HepG2 (cell line): ENCODE measurements around the gene ARHGDIG. TPM values are rescaled to one million over a fixed set of nuclear protein-coding genes. Genes with fewer than 3 reads are reported as not detected.

Experiments used
- ATAC-seq: fragments of 200-7000 bp; cut with Tn5 transposase; 3 replicates; pipeline ENCODE4 v1.9.1; 2020; ENCODE audit warnings: mild to moderate bottlenecking, moderate library complexity
- BruUV-seq: library from RNA; stranded (reverse); fragments of 400-500 nt; replicated peaks from 2 replicates; lab custom pipeline; 2021; lab: Mats Ljungman, UMichigan
- CTCF ChIA-PET: fragments of 300-600 bp; formaldehyde crosslinking; extraction: SDS; loops from one replicate; lab custom pipeline; 2021; ENCODE audit warnings: low total read pairs, inconsistent platforms, low intra/inter-chr PET ratio; lab: Yijun Ruan, JAX
- POLR2A ChIA-PET: fragments of 350-600 bp; sonication (Branson Sonifier 250); formaldehyde crosslinking; loops from one replicate; lab custom pipeline; 2020; ENCODE audit warnings: antibody characterized with exemption, inconsistent platforms; lab: Yijun Ruan, JAX
- DNase-seq: peaks from one replicate; pipeline ENCODE4 v3.0.0-alpha.2; 2015; ENCODE audit warnings: low spot score
- FAIRE-seq: peaks from 3 replicates; lab custom pipeline; 2011; peaks lifted over from hg19 to GRCh38; lab: Jason Lieb, UNC
- H2AFZ ChIP-seq: one replicate; pipeline ENCODE4 v1.6.1; 2011; ENCODE audit warnings: low read length, inconsistent platforms
- H3K27ac ChIP-seq: fragments of 300-600 bp; 3 replicates; pipeline ENCODE4 v1.8.0; 2011; ENCODE audit warnings: mixed run types, mild to moderate bottlenecking, mixed read lengths, low read length, inconsistent platforms; ENCODE audit not compliant: insufficient read depth; ENCODE audit errors: extremely low read length
- H3K27me3 ChIP-seq, 2 experiments: fragments of 200-600 bp in 1 of 2; 2 replicates in 1 of 2; 3 replicates in 1 of 2; pipeline versions ENCODE4 v1.6.0 to v1.8.0; 2011; ENCODE audit warnings: low read length in 2 of 2, mild to moderate bottlenecking in 2 of 2, moderate library complexity in 2 of 2, inconsistent platforms in 1 of 2; ENCODE audit not compliant: insufficient read depth in 2 of 2, control insufficient read depth in 1 of 2
- H3K36me3 ChIP-seq, 2 experiments: fragments of 200-600 bp in 1 of 2; replicated peaks in 1 of 2; 2 replicates in 1 of 2; 3 replicates in 1 of 2; pipeline versions ENCODE4 v1.5.1 to v1.8.0; 2011; ENCODE audit warnings: low read length in 2 of 2, inconsistent platforms in 1 of 2; ENCODE audit not compliant: insufficient read depth in 2 of 2, control insufficient read depth in 1 of 2
- H3K4me1 ChIP-seq: 2 replicates; pipeline ENCODE4 v1.5.1; 2012; ENCODE audit warnings: low read length, inconsistent platforms; ENCODE audit not compliant: insufficient read depth
- H3K4me2 ChIP-seq: 2 replicates; pipeline ENCODE4 v1.6.0; 2011; ENCODE audit warnings: low read depth, low read length, inconsistent platforms
- H3K4me3 ChIP-seq, 3 experiments: fragments of 200-600 bp in 1 of 3; sonication (generic), shearing (Covaris generic) in 1 of 3; replicated peaks in 1 of 3; 2 replicates each; pipeline ENCODE4 v1.5.1; 2011 to 2016; ENCODE audit warnings: low read length in 3 of 3, inconsistent platforms in 2 of 3, low read depth in 2 of 3, mild to moderate bottlenecking in 2 of 3, control low read depth in 1 of 3, mixed read lengths in 1 of 3; ENCODE audit not compliant: insufficient read depth in 1 of 3
- H3K79me2 ChIP-seq: one replicate; pipeline ENCODE4 v1.6.1; 2011; ENCODE audit warnings: low read length, inconsistent platforms; ENCODE audit not compliant: insufficient read depth
- H3K9ac ChIP-seq: 2 replicates; pipeline ENCODE4 v1.6.0; 2011; ENCODE audit warnings: mild to moderate bottlenecking, low read depth, low read length, inconsistent platforms; ENCODE audit not compliant: insufficient read depth
- H3K9me3 ChIP-seq: 2 replicates; pipeline ENCODE4 v1.5.1; 2012; ENCODE audit warnings: mild to moderate bottlenecking, low read length
- H4K20me1 ChIP-seq: 2 replicates; pipeline ENCODE4 v1.6.0; 2011; ENCODE audit warnings: inconsistent platforms, mild to moderate bottlenecking, low read length, moderate library complexity; ENCODE audit not compliant: insufficient read depth
- ADNP ChIP-seq: sonication (generic); formaldehyde crosslinking; IDR thresholded peaks from 2 replicates; pipeline ENCODE4 v1.4.0; 2020; ENCODE audit warnings: missing genetic modification reagents
- CREB1 ChIP-seq, 2 experiments: fragments of 450-650 bp in 1 of 2; IDR thresholded peaks; 2 replicates each; pipeline ENCODE4 v1.6.1; 2016 to 2017; ENCODE audit warnings: control low read depth in 1 of 2, mild to moderate bottlenecking in 1 of 2, missing compliant biosample characterization in 1 of 2, missing genetic modification characterization in 1 of 2
- RORA ChIP-seq: sonication (generic); formaldehyde crosslinking; IDR thresholded peaks from 2 replicates; pipeline ENCODE4 v1.5.0; 2020; ENCODE audit warnings: mild to moderate bottlenecking, missing genetic modification reagents, moderate library complexity
- ZNF614 ChIP-seq: IDR thresholded peaks from 2 replicates; pipeline ENCODE4 v1.6.1; 2018; ENCODE audit warnings: missing biosample characterization, missing genetic modification reagents, inconsistent platforms, borderline replicate concordance
- WGBS: methylation state at CpG from one replicate; pipeline ENCODE4 v1.1.6; 2017; ENCODE audit warnings: low lambda C conversion rate; 5-methylcytosine and 5-hydroxymethylcytosine counted together
- in situ Hi-C: cut with HindIII; loops from 2 replicates; pipeline ENCODE4 v1.10.0; 2017; ENCODE audit warnings: low pct_unique_long_range_greater_than_20kb; ENCODE audit not compliant: extremely low pct_ligation_motif_present
- intact Hi-C: fragments of 100-400 bp; cut with micrococcal nuclease; formaldehyde crosslinking; loops from one replicate; pipeline ENCODE4 v1.10.0; 2022; ENCODE audit not compliant: unreplicated experiment
- polyA plus RNA-seq, 8 experiments: library from polyadenylated mRNA; depleted of rRNA in 3 of 8; stranded (reverse) in 7 of 8; unstranded in 1 of 8; fragments of >200 nt; fragmentation: Illumina TruSeq in 4 of 8; extraction: Trizol in 4 of 8; gene quantifications; 2 replicates each; pipeline versions ENCODE4 v1.2.1 to v1.2.3, GENCODE V29; 2011 to 2016; ENCODE audit warnings: low read depth in 4 of 8, missing spikeins in 1 of 8, mixed read lengths in 1 of 8; ENCODE audit not compliant: insufficient read depth in 1 of 8
- total RNA-seq, 5 experiments: library from RNA; depleted of rRNA; stranded (reverse); fragments of >200 nt; fragmentation: Illumina TruSeq; extraction: Trizol; gene quantifications; 2 replicates each; pipeline ENCODE4 v1.2.3, GENCODE V29; 2016; ENCODE audit warnings: low read depth in 1 of 5
- TF ChIP-seq, protein P1 (sequence below): sonication (generic); formaldehyde crosslinking; IDR thresholded peaks from 2 replicates; pipeline ENCODE4 v1.8.0; 2022; ENCODE audit warnings: missing genetic modification reagents, mild to moderate bottlenecking, moderate library complexity, borderline replicate concordance
- TF ChIP-seq, protein P2 (sequence below): sonication (generic); formaldehyde crosslinking; IDR thresholded peaks from 2 replicates; pipeline ENCODE4 v1.8.0; 2022; ENCODE audit warnings: mild to moderate bottlenecking, missing genetic modification reagents, moderate library complexity
- TF ChIP-seq, protein P3 (sequence below): sonication (generic); formaldehyde crosslinking; IDR thresholded peaks from 2 replicates; pipeline ENCODE4 v1.4.0; 2020; ENCODE audit warnings: missing genetic modification reagents, low read depth, mild to moderate bottlenecking, borderline replicate concordance
- TF ChIP-seq, protein P4 (sequence below): sonication (generic); formaldehyde crosslinking; IDR thresholded peaks from 2 replicates; pipeline ENCODE4 v1.4.0; 2020; ENCODE audit warnings: missing genetic modification reagents, borderline replicate concordance
- TF ChIP-seq, protein P5 (sequence below): IDR thresholded peaks from 2 replicates; pipeline ENCODE4 v1.6.1; 2012; ENCODE audit warnings: inconsistent platforms
- TF ChIP-seq, protein P6 (sequence below): sonication (generic); formaldehyde crosslinking; IDR thresholded peaks from 2 replicates; pipeline ENCODE4 v1.4.0; 2020; ENCODE audit warnings: missing genetic modification reagents

ARHGDIG gene
- total and polyA plus RNA-seq, 2 of the 13 experiments (the other 11 are each of a cell fraction or from before 2014, with no cell fraction given): 0.24 to 0.48 TPM

DNA sequence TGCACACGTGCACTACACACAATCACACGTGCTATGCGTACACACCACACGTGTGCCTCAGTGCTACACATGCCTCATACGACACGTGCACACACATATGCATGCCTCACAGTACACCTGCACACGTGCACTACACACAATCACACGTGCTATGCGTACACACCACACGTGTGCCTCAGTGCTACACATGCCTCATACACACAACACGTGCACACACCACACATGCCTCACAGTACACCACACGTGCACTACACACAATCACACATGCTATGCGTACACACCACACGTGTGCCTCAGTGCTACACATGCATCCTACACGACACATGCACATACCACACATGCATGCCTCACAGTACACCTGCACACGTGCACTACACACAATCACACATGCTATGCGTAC, 12.8 kb upstream of the ARHGDIG start (continued):
- TF ChIP-seq, protein P1, sequence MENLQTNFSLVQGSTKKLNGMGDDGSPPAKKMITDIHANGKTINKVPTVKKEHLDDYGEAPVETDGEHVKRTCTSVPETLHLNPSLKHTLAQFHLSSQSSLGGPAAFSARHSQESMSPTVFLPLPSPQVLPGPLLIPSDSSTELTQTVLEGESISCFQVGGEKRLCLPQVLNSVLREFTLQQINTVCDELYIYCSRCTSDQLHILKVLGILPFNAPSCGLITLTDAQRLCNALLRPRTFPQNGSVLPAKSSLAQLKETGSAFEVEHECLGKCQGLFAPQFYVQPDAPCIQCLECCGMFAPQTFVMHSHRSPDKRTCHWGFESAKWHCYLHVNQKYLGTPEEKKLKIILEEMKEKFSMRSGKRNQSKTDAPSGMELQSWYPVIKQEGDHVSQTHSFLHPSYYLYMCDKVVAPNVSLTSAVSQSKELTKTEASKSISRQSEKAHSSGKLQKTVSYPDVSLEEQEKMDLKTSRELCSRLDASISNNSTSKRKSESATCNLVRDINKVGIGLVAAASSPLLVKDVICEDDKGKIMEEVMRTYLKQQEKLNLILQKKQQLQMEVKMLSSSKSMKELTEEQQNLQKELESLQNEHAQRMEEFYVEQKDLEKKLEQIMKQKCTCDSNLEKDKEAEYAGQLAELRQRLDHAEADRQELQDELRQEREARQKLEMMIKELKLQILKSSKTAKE: peak; percentile 26; the same call in 1 of the 2 replicates
- TF ChIP-seq, protein P2, sequence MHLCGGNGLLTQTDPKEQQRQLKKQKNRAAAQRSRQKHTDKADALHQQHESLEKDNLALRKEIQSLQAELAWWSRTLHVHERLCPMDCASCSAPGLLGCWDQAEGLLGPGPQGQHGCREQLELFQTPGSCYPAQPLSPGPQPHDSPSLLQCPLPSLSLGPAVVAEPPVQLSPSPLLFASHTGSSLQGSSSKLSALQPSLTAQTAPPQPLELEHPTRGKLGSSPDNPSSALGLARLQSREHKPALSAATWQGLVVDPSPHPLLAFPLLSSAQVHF: 0 out of 2 replicates have a peak, but pooled peaks have one; percentile 20
- TF ChIP-seq, protein P3, sequence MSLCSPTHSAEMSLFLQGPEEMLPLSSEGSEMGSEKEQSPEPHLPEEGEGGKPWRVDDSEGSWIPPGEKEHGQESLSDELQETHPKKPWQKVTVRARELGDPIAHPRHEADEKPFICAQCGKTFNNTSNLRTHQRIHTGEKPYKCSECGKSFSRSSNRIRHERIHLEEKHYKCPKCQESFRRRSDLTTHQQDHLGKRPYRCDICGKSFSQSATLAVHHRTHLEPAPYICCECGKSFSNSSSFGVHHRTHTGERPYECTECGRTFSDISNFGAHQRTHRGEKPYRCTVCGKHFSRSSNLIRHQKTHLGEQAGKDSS (CRISPR knock-in tag): 0 out of 2 replicates have a peak, but pooled peaks have one; percentile 12

DNA sequence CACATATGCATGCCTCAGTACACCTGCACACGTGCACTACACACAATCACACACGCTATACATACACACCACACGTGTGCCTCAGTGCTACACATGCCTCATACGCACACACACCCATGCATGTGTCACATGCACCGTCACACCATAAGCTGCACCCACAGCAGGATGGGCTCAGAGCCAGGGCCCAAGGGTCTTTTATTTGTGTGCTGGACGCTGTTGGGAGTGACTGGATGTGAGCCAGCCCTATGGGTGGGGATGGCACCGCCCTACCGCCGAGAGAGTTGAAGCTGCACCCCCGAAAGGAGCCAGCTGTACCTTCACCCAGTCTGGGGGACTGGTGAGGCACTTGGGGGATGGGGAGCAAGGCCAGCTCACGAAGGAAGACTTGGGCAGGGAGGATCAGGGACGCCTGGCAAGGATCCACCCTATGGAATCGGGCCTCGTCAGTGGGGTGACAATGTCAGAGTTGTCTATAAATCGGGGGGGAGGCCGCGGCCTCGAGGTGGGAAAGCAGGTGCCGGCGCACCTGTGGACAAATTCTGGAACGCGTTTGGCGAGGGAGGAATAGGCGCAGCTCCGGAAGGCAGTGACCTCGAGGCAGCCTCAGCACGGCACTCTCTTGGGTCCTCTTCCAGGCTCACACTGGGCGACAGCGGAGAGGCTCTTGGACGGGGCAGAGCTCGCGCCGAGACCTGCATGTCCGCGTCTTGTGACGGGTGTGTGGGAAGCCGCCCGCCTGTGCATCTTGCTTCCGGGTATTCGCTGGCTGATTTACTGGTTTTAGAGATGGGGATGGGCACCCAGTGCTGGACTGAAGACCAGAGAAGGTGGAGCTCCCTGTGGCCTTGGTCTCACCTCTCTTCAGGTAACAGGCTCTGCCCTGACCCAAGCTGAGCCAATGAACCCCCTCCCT, 12.0 kb upstream of the ARHGDIG start:
- WGBS: 26% methylated on average over 24 of the region's 40 CpGs
- Histone ChIP-seq H3K4me2 (peak overlapping the region; percentile 73), H3K9ac (no peak overlapping the region), H4K20me1 (no peaks in the 10 kb centered on the region), H2AFZ (no peak overlapping the region), H3K27me3 (peaks cover 18 to 49% of the 10 kb centered on the region in 2 experiments; a peak in 4 of 5 replicates), H3K79me2 (no peaks in the 10 kb centered on the region), H3K4me1 (peaks cover 36% of the 10 kb centered on the region), H3K4me3 (peak overlapping the region in 1 of 3 experiments; percentile 44; a peak in 1 of 6 replicates), H3K36me3 (0 out of 5 replicates have a peak, but pooled peaks cover 0 to 4% of the 10 kb centered on the region in 2 experiments), H3K9me3 (no peaks in the 10 kb centered on the region), H3K27ac (no peak overlapping the region)
- FAIRE-seq (no peak), ATAC-seq (peak; percentile 37), DNase-seq (no peak)
- POLR2A ChIA-PET: interaction anchor here (0.5 kb wide), 1 partner anchor 84 kb away, joined by 3 read pairs; the partner anchor contains the start of gene AXIN1
- CTCF ChIA-PET: no interaction called here
- intact Hi-C loops: no loop called here
- in situ Hi-C loops: no loop called here
- no TSS peak for BruUV-seq
- TF ChIP-seq ADNP: no peak
- TF ChIP-seq CREB1 (IDR thresholded peaks at IDR 0.05): 0 out of 2 replicates have a peak, but pooled peaks have one; percentile 4
- TF ChIP-seq CREB1 (CRISPR knock-in tag; IDR thresholded peaks at IDR 0.05): no peak
- no peak for TF ChIP-seq RORA (CRISPR knock-in tag)
- TF ChIP-seq, protein P4, sequence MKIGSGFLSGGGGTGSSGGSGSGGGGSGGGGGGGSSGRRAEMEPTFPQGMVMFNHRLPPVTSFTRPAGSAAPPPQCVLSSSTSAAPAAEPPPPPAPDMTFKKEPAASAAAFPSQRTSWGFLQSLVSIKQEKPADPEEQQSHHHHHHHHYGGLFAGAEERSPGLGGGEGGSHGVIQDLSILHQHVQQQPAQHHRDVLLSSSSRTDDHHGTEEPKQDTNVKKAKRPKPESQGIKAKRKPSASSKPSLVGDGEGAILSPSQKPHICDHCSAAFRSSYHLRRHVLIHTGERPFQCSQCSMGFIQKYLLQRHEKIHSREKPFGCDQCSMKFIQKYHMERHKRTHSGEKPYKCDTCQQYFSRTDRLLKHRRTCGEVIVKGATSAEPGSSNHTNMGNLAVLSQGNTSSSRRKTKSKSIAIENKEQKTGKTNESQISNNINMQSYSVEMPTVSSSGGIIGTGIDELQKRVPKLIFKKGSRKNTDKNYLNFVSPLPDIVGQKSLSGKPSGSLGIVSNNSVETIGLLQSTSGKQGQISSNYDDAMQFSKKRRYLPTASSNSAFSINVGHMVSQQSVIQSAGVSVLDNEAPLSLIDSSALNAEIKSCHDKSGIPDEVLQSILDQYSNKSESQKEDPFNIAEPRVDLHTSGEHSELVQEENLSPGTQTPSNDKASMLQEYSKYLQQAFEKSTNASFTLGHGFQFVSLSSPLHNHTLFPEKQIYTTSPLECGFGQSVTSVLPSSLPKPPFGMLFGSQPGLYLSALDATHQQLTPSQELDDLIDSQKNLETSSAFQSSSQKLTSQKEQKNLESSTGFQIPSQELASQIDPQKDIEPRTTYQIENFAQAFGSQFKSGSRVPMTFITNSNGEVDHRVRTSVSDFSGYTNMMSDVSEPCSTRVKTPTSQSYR (CRISPR knock-in tag): no peak
- TF ChIP-seq, protein P5, sequence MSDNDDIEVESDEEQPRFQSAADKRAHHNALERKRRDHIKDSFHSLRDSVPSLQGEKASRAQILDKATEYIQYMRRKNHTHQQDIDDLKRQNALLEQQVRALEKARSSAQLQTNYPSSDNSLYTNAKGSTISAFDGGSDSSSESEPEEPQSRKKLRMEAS: 0 out of 2 replicates have a peak, but pooled peaks have one; percentile 27
- TF ChIP-seq ZNF614 (CRISPR knock-in tag): no peak
- TF ChIP-seq, protein P6, sequence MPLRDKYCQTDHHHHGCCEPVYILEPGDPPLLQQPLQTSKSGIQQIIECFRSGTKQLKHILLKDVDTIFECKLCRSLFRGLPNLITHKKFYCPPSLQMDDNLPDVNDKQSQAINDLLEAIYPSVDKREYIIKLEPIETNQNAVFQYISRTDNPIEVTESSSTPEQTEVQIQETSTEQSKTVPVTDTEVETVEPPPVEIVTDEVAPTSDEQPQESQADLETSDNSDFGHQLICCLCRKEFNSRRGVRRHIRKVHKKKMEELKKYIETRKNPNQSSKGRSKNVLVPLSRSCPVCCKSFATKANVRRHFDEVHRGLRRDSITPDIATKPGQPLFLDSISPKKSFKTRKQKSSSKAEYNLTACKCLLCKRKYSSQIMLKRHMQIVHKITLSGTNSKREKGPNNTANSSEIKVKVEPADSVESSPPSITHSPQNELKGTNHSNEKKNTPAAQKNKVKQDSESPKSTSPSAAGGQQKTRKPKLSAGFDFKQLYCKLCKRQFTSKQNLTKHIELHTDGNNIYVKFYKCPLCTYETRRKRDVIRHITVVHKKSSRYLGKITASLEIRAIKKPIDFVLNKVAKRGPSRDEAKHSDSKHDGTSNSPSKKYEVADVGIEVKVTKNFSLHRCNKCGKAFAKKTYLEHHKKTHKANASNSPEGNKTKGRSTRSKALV (CRISPR knock-in tag): peak; percentile 67; the same call in 1 of the 2 replicates
